Loucy (cell line): ENCODE measurements around the gene CD300LD.
"Not testable (repeated sequence)": the region's sequence is repeated elsewhere in the genome, so short reads cannot be mapped to it uniquely, and the experiment has no call there.

Experiments
- H2AFZ ChIP-seq: fragments of 200-600 bp; sonication (generic); 2 replicates; pipeline ENCODE4 v1.6.0; 2016; ENCODE audit warnings: antibody characterized with exemption, mild to moderate bottlenecking, low read length, moderate library complexity
- H3F3A ChIP-seq: fragments of 200-600 bp; 2 replicates; pipeline ENCODE4 v1.6.0; 2016; ENCODE audit warnings: antibody characterized with exemption, low read depth, mild to moderate bottlenecking
- H3K27me3 ChIP-seq: fragments of 200-600 bp; sonication (generic); 2 replicates; pipeline ENCODE4 v1.6.1; 2014; ENCODE audit warnings: low read length, mild to moderate bottlenecking; ENCODE audit not compliant: insufficient read depth, poor library complexity, severe bottlenecking
- H3K36me3 ChIP-seq: fragments of 200-600 bp; sonication (generic); 2 replicates; pipeline ENCODE4 v1.6.1; 2016; ENCODE audit warnings: low read length; ENCODE audit not compliant: insufficient read depth
- H3K4me1 ChIP-seq: fragments of 200-600 bp; sonication (generic); 2 replicates; pipeline ENCODE4 v1.5.1; 2014; ENCODE audit warnings: low read length, mild to moderate bottlenecking; ENCODE audit not compliant: insufficient read depth, poor library complexity, severe bottlenecking
- H3K4me2 ChIP-seq: fragments of 200-600 bp; sonication (generic); 2 replicates; pipeline ENCODE4 v1.6.0; 2014; ENCODE audit warnings: antibody characterized with exemption, low read length, low read depth, mild to moderate bottlenecking; ENCODE audit not compliant: poor library complexity, severe bottlenecking
- H3K4me3 ChIP-seq: fragments of 200-600 bp; sonication (generic); 2 replicates; pipeline ENCODE4 v1.5.1; 2014; ENCODE audit warnings: low read length, mild to moderate bottlenecking, mixed read lengths; ENCODE audit not compliant: poor library complexity, severe bottlenecking
- H3K79me2 ChIP-seq: fragments of 200-600 bp; sonication (generic); 2 replicates; pipeline ENCODE4 v1.6.1; 2014; ENCODE audit warnings: low read length; ENCODE audit not compliant: insufficient read depth
- H3K9ac ChIP-seq: fragments of 200-600 bp; sonication (generic); 2 replicates; pipeline ENCODE4 v1.6.0; 2014; ENCODE audit warnings: mild to moderate bottlenecking, low read depth, low read length, moderate library complexity; ENCODE audit not compliant: poor library complexity, severe bottlenecking
- H3K9me2 ChIP-seq: fragments of 200-600 bp; sonication (generic); replicated peaks from 2 replicates; pipeline ENCODE4 v1.6.1; 2016; ENCODE audit warnings: low read depth, low read length, mixed read lengths
- H3K9me3 ChIP-seq: fragments of 200-600 bp; sonication (generic); 2 replicates; pipeline ENCODE4 v1.6.1; 2014; ENCODE audit warnings: mild to moderate bottlenecking, antibody characterized with exemption, low read length, low read depth; ENCODE audit not compliant: insufficient read depth
- H4K20me1 ChIP-seq: fragments of 200-600 bp; sonication (generic); 2 replicates; pipeline ENCODE4 v1.6.0; 2014; ENCODE audit warnings: antibody characterized with exemption, low read length, mild to moderate bottlenecking; ENCODE audit not compliant: insufficient read depth, poor library complexity, severe bottlenecking
- EZH2phosphoT487 ChIP-seq: fragments of 200-600 bp; IDR thresholded peaks from 2 replicates; pipeline ENCODE4 v1.6.1; 2018; ENCODE audit warnings: antibody characterized with exemption, mild to moderate bottlenecking, moderate library complexity, borderline replicate concordance
- TF ChIP-seq, protein P1 (sequence below): fragments of 200-600 bp; sonication (generic); conservative IDR thresholded peaks from 2 replicates; pipeline ENCODE4 v1.5.1; 2014; ENCODE audit warnings: mild to moderate bottlenecking, antibody characterized with exemption, low read length

Gene CD300LD

DNA sequence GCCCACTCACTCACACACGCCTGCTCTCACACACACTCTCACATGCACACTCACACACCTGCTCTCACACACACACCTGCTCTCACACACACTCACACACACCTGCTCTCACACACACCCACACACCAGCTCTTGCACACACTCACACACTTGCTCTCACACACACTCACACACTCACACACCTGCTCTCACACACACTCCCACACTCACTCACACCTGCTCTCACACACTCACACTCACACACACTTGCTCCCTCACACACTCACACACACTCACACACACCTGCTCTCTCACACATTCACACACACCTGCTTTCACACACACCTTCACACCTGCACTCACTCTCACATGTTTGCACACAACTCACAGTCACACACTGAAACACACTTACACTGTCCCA, 28.7 kb downstream of the CD300LD start:
- Histone ChIP-seq H3F3A (no peaks in the 10 kb centered on the region), H3K9me2 (no peaks in the 10 kb centered on the region), H3K4me1 (no peaks in the 10 kb centered on the region), H2AFZ (no peak overlapping the region), H3K27me3 (no peaks in the 10 kb centered on the region), H3K36me3 (no peaks in the 10 kb centered on the region), H4K20me1 (no peaks in the 10 kb centered on the region), H3K9ac (no peak overlapping the region), H3K4me3 (no peak overlapping the region), H3K79me2 (no peaks in the 10 kb centered on the region), H3K9me3 (no peaks in the 10 kb centered on the region), H3K4me2 (no peak overlapping the region)
- TF ChIP-seq EZH2phosphoT487, result no peak
- TF ChIP-seq, protein P1, sequence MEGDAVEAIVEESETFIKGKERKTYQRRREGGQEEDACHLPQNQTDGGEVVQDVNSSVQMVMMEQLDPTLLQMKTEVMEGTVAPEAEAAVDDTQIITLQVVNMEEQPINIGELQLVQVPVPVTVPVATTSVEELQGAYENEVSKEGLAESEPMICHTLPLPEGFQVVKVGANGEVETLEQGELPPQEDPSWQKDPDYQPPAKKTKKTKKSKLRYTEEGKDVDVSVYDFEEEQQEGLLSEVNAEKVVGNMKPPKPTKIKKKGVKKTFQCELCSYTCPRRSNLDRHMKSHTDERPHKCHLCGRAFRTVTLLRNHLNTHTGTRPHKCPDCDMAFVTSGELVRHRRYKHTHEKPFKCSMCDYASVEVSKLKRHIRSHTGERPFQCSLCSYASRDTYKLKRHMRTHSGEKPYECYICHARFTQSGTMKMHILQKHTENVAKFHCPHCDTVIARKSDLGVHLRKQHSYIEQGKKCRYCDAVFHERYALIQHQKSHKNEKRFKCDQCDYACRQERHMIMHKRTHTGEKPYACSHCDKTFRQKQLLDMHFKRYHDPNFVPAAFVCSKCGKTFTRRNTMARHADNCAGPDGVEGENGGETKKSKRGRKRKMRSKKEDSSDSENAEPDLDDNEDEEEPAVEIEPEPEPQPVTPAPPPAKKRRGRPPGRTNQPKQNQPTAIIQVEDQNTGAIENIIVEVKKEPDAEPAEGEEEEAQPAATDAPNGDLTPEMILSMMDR, result no peak

- no peak overlapping the region for H3K4me2 ChIP-seq
- H3K9me3 ChIP-seq, result no peaks in the 10 kb centered on the region
- no peak overlapping the region for H3K4me3 ChIP-seq
- TF ChIP-seq, protein P1, result no peak
- no peak for TF ChIP-seq EZH2phosphoT487
- no peaks in the 10 kb centered on the region for H3K27me3 ChIP-seq
- no peaks in the 10 kb centered on the region for H3K4me1 ChIP-seq
- no peaks in the 10 kb centered on the region for H3F3A ChIP-seq
- no peaks in the 10 kb centered on the region for H4K20me1 ChIP-seq
- no peaks in the 10 kb centered on the region for H3K9me2 ChIP-seq
- no peak overlapping the region for H2AFZ ChIP-seq
- H3K36me3 ChIP-seq, result no peaks in the 10 kb centered on the region
- no peak overlapping the region for H3K9ac ChIP-seq
- no peaks in the 10 kb centered on the region for H3K79me2 ChIP-seq
These were observed 30.5 kb downstream of the CD300LD start for GRCh38 chr17:74561586-74561985.

DNA sequence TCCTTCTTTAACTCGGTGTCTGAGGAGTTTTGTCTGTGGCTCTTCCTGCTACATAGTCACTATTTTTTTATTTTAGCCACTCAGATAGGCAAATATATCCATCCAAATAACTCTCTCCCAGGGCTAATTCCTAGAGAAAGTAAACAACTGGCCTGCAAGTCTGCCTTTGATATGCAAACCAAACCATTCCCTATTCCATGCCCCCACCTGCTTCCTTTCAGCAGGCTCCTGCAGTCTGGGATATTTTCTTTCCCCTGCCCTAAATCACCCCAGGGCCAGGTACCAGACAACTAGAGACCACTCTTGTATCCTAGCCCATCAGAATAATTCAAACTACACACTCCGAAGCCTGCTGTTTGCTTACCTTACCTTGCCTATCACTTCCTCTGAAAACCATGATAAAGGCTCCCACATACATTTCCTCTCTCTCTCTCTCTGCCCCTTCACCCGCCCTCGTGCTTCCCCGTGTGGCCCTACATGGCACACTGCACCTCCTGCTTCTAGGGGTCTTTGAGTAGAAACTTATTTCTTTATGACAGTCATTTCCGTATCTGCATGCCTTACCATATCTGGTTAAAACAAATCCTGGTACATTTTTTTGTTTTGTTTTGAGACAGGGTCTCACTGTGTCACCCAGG, 33.1 kb downstream of the CD300LD start:
- H3K27me3 ChIP-seq, result no peaks in the 10 kb centered on the region
- H3K4me2 ChIP-seq, result no peak overlapping the region
- TF ChIP-seq, protein P1, result no peak
- TF ChIP-seq EZH2phosphoT487, result no peak

GRCh38 chr17:74558402-74558801, 33.7 kb downstream of the CD300LD start:
- not testable (repeated sequence) for H3K4me1 ChIP-seq, H3K9ac ChIP-seq

More for the DNA sequence above, 33.1 kb downstream of the CD300LD start:
- Histone ChIP-seq H3K4me1 (no peaks in the 10 kb centered on the region), H3K9me3 (no peaks in the 10 kb centered on the region), H3K36me3 (no peaks in the 10 kb centered on the region), H3F3A (no peaks in the 10 kb centered on the region), H3K79me2 (no peaks in the 10 kb centered on the region), H3K9me2 (no peaks in the 10 kb centered on the region), H3K4me3 (no peak overlapping the region), H3K9ac (no peak overlapping the region), H4K20me1 (no peaks in the 10 kb centered on the region), H2AFZ (no peak overlapping the region)

More at GRCh38 chr17:74558402-74558801, 33.7 kb downstream of the CD300LD start:
- H3K36me3 ChIP-seq, H3K9me2 ChIP-seq, H3K27me3 ChIP-seq, H3K4me2 ChIP-seq, H4K20me1 ChIP-seq, H3F3A ChIP-seq, H3K9me3 ChIP-seq, H3K4me3 ChIP-seq, H3K79me2 ChIP-seq, H2AFZ ChIP-seq: not testable (repeated sequence)
